HepG2 (cell line): ENCODE measurements around the gene MXRA7. TPM values are rescaled to one million over a fixed set of nuclear protein-coding genes. Genes with fewer than 3 reads are reported as not detected.

Source experiments
- FOXK2 ChIP-seq: fragments of 450-650 bp; IDR thresholded peaks from 2 replicates; pipeline ENCODE4 v1.6.1; 2016
- IKZF1 ChIP-seq: fragments of 450-650 bp; IDR thresholded peaks from 2 replicates; pipeline ENCODE4 v1.7.1; 2016
- KAT7 ChIP-seq: IDR thresholded peaks from 2 replicates; pipeline ENCODE4 v1.6.1; 2018; ENCODE audit warnings: borderline replicate concordance, missing compliant biosample characterization
- MAZ ChIP-seq, 2 experiments: sonication (generic) in 1 of 2; formaldehyde crosslinking in 1 of 2; IDR thresholded peaks; 2 replicates each; pipeline versions ENCODE4 v1.5.0 to v1.6.1; 2012 to 2020; ENCODE audit warnings: low read depth in 2 of 2, mild to moderate bottlenecking in 2 of 2, borderline replicate concordance in 1 of 2, improper control_type of control experiment in 1 of 2, low read length in 1 of 2, missing genetic modification reagents in 1 of 2, moderate library complexity in 1 of 2
- NFRKB ChIP-seq: fragments of 450-650 bp; IDR thresholded peaks from 2 replicates; pipeline ENCODE4 v1.6.1; 2017
- SCMH1 ChIP-seq: sonication (generic); formaldehyde crosslinking; IDR thresholded peaks from 2 replicates; pipeline ENCODE4 v1.9.0; 2021; ENCODE audit warnings: missing genetic modification reagents, mild to moderate bottlenecking, borderline replicate concordance
- SIN3A ChIP-seq: IDR thresholded peaks from 2 replicates; pipeline ENCODE4 v1.6.1; 2011; ENCODE audit warnings: low read depth, mild to moderate bottlenecking, control low read depth, low read length, borderline replicate concordance
- ZFP62 ChIP-seq: sonication (generic); formaldehyde crosslinking; IDR thresholded peaks from 2 replicates; pipeline ENCODE4 v1.4.0; 2020; ENCODE audit warnings: missing genetic modification reagents
- ZFYVE20 ChIP-seq: sonication (generic); formaldehyde crosslinking; IDR thresholded peaks from 2 replicates; pipeline ENCODE4 v1.8.0; 2023; ENCODE audit warnings: low read depth, mild to moderate bottlenecking, moderate library complexity, missing genetic modification reagents, borderline replicate concordance
- ZMYM3 ChIP-seq: sonication (generic); formaldehyde crosslinking; IDR thresholded peaks from 2 replicates; pipeline ENCODE4 v1.5.1; 2020; ENCODE audit warnings: mild to moderate bottlenecking, missing genetic modification reagents
- ZNF101 ChIP-seq: sonication (generic); formaldehyde crosslinking; IDR thresholded peaks from 2 replicates; pipeline ENCODE4 v1.4.0; 2020; ENCODE audit warnings: mild to moderate bottlenecking, low read depth, missing genetic modification reagents, borderline replicate concordance
- ZNF274 ChIP-seq: sonication (generic); formaldehyde crosslinking; IDR thresholded peaks from 2 replicates; pipeline ENCODE4 v1.5.1; 2020; ENCODE audit warnings: mild to moderate bottlenecking, missing genetic modification reagents
- ZNF7 ChIP-seq: IDR thresholded peaks from 2 replicates; pipeline ENCODE4 v1.6.1; 2016; ENCODE audit warnings: missing biosample characterization, missing genetic modification reagents
- ZNF761 ChIP-seq: sonication (generic); formaldehyde crosslinking; conservative IDR thresholded peaks from 2 replicates; pipeline ENCODE4 v1.4.0; 2020; ENCODE audit warnings: mild to moderate bottlenecking, missing genetic modification reagents
- ZNF792 ChIP-seq: IDR thresholded peaks from 2 replicates; pipeline ENCODE4 v1.6.1; 2016
- polyA plus RNA-seq, 8 experiments: library from polyadenylated mRNA; depleted of rRNA in 3 of 8; stranded (reverse) in 7 of 8; unstranded in 1 of 8; fragments of >200 nt; fragmentation: Illumina TruSeq in 4 of 8; extraction: Trizol in 4 of 8; gene quantifications; 2 replicates each; pipeline versions ENCODE4 v1.2.1 to v1.2.3, GENCODE V29; 2011 to 2016; ENCODE audit warnings: low read depth in 4 of 8, missing spikeins in 1 of 8, mixed read lengths in 1 of 8; ENCODE audit not compliant: insufficient read depth in 1 of 8
- total RNA-seq, 5 experiments: library from RNA; depleted of rRNA; stranded (reverse); fragments of >200 nt; fragmentation: Illumina TruSeq; extraction: Trizol; gene quantifications; 2 replicates each; pipeline ENCODE4 v1.2.3, GENCODE V29; 2016; ENCODE audit warnings: low read depth in 1 of 5
- TF ChIP-seq, protein P1 (sequence below): sonication (generic); formaldehyde crosslinking; IDR thresholded peaks from 2 replicates; pipeline ENCODE4 v1.5.1; 2020; ENCODE audit warnings: mild to moderate bottlenecking, missing genetic modification reagents, borderline replicate concordance
- TF ChIP-seq, protein P2 (sequence below): sonication (generic); formaldehyde crosslinking; IDR thresholded peaks from 2 replicates; pipeline ENCODE4 v1.4.0; 2020; ENCODE audit warnings: mild to moderate bottlenecking, missing genetic modification reagents
- TF ChIP-seq, protein P3 (sequence below): sonication (generic); formaldehyde crosslinking; conservative IDR thresholded peaks from 2 replicates; pipeline ENCODE4 v1.4.0; 2020; ENCODE audit warnings: missing genetic modification reagents
- TF ChIP-seq, protein P4 (sequence below): sonication (generic); formaldehyde crosslinking; conservative IDR thresholded peaks from 2 replicates; pipeline ENCODE4 v1.8.1; 2023; ENCODE audit warnings: missing genetic modification reagents

MXRA7 gene
- total and polyA plus RNA-seq, 2 of the 13 experiments (the other 11 are each of a cell fraction or from before 2014, with no cell fraction given), result 44.8 to 112 TPM

DNA sequence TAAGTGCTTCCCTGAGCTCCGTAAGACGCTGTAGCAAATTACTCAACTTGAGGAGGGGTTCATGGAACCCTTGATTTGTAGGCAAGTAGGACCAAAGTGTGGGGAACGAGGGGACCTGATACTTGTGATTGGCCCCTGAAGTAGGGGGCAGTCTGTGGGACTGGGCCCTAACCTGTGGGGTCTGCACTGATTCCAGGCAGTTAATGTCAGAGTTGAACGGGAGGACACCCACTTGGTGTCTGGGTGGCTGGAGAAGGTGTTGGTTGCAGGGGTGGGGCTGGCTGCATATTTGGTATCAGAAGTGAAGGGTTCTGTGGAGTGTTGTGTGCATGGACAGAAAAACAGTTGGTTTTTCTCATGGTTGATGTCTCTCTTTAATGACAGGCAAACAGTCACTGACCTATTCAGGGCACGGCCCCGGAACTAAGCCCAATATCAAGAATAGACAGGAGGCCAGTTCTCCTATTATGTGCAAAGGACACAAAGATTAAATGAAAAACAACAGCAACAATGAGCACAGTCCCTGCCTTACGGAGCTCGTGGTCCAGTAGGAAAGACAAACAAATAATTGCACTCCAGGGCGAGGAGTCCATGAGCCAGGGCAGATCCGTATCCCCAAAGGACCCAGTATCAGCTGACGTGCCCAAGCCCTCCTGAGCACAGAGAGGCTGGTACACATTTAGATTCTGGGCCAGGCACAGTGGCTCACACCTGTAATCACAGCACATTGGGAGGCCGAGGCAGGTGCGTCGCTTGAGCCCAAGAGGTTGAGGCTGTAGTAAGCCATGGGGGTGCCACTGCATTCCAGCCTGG is 19.2 kb downstream of the MXRA7 start (continued):
- TF ChIP-seq, protein P1, sequence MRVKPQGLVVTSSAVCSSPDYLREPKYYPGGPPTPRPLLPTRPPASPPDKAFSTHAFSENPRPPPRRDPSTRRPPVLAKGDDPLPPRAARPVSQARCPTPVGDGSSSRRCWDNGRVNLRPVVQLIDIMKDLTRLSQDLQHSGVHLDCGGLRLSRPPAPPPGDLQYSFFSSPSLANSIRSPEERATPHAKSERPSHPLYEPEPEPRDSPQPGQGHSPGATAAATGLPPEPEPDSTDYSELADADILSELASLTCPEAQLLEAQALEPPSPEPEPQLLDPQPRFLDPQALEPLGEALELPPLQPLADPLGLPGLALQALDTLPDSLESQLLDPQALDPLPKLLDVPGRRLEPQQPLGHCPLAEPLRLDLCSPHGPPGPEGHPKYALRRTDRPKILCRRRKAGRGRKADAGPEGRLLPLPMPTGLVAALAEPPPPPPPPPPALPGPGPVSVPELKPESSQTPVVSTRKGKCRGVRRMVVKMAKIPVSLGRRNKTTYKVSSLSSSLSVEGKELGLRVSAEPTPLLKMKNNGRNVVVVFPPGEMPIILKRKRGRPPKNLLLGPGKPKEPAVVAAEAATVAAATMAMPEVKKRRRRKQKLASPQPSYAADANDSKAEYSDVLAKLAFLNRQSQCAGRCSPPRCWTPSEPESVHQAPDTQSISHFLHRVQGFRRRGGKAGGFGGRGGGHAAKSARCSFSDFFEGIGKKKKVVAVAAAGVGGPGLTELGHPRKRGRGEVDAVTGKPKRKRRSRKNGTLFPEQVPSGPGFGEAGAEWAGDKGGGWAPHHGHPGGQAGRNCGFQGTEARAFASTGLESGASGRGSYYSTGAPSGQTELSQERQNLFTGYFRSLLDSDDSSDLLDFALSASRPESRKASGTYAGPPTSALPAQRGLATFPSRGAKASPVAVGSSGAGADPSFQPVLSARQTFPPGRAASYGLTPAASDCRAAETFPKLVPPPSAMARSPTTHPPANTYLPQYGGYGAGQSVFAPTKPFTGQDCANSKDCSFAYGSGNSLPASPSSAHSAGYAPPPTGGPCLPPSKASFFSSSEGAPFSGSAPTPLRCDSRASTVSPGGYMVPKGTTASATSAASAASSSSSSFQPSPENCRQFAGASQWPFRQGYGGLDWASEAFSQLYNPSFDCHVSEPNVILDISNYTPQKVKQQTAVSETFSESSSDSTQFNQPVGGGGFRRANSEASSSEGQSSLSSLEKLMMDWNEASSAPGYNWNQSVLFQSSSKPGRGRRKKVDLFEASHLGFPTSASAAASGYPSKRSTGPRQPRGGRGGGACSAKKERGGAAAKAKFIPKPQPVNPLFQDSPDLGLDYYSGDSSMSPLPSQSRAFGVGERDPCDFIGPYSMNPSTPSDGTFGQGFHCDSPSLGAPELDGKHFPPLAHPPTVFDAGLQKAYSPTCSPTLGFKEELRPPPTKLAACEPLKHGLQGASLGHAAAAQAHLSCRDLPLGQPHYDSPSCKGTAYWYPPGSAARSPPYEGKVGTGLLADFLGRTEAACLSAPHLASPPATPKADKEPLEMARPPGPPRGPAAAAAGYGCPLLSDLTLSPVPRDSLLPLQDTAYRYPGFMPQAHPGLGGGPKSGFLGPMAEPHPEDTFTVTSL (CRISPR knock-in tag), result peak; percentile 94; the same call in 1 of the 2 replicates
- TF ChIP-seq, protein P2, sequence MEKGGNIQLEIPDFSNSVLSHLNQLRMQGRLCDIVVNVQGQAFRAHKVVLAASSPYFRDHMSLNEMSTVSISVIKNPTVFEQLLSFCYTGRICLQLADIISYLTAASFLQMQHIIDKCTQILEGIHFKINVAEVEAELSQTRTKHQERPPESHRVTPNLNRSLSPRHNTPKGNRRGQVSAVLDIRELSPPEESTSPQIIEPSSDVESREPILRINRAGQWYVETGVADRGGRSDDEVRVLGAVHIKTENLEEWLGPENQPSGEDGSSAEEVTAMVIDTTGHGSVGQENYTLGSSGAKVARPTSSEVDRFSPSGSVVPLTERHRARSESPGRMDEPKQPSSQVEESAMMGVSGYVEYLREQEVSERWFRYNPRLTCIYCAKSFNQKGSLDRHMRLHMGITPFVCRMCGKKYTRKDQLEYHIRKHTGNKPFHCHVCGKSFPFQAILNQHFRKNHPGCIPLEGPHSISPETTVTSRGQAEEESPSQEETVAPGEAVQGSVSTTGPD (CRISPR knock-in tag), result no peak
- TF ChIP-seq SCMH1 (CRISPR knock-in tag), result no peak
- peak; percentile 53; the same call in 1 of the 2 replicates for TF ChIP-seq SIN3A
- TF ChIP-seq ZNF7, result no peak
- TF ChIP-seq, protein P3, sequence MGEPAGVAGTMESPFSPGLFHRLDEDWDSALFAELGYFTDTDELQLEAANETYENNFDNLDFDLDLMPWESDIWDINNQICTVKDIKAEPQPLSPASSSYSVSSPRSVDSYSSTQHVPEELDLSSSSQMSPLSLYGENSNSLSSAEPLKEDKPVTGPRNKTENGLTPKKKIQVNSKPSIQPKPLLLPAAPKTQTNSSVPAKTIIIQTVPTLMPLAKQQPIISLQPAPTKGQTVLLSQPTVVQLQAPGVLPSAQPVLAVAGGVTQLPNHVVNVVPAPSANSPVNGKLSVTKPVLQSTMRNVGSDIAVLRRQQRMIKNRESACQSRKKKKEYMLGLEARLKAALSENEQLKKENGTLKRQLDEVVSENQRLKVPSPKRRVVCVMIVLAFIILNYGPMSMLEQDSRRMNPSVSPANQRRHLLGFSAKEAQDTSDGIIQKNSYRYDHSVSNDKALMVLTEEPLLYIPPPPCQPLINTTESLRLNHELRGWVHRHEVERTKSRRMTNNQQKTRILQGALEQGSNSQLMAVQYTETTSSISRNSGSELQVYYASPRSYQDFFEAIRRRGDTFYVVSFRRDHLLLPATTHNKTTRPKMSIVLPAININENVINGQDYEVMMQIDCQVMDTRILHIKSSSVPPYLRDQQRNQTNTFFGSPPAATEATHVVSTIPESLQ, result 0 out of 2 replicates have a peak, but pooled peaks have one; percentile 86
- TF ChIP-seq ZNF792 (CRISPR knock-in tag), result peak; percentile 86; the same call in 1 of the 2 replicates
- TF ChIP-seq, protein P4, sequence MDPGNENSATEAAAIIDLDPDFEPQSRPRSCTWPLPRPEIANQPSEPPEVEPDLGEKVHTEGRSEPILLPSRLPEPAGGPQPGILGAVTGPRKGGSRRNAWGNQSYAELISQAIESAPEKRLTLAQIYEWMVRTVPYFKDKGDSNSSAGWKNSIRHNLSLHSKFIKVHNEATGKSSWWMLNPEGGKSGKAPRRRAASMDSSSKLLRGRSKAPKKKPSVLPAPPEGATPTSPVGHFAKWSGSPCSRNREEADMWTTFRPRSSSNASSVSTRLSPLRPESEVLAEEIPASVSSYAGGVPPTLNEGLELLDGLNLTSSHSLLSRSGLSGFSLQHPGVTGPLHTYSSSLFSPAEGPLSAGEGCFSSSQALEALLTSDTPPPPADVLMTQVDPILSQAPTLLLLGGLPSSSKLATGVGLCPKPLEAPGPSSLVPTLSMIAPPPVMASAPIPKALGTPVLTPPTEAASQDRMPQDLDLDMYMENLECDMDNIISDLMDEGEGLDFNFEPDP (CRISPR knock-in tag), result no peak
- no peak for TF ChIP-seq IKZF1
- TF ChIP-seq ZNF101 (CRISPR knock-in tag), result no peak
- TF ChIP-seq ZNF761 (CRISPR knock-in tag), result no peak
- TF ChIP-seq ZFP62 (CRISPR knock-in tag), result no peak
- TF ChIP-seq ZMYM3 (CRISPR knock-in tag), result peak; percentile 95
- TF ChIP-seq KAT7 (CRISPR knock-in tag), result 0 out of 2 replicates have a peak, but pooled peaks have one; percentile 24
- TF ChIP-seq ZFYVE20, result no peak
- TF ChIP-seq MAZ (IDR thresholded peaks at IDR 0.05; ENCODE audit: borderline replicate concordance, low read depth, low read length), result no peak
- 0 out of 2 replicates have a peak, but pooled peaks have one; percentile 37 for TF ChIP-seq MAZ (CRISPR knock-in tag; IDR thresholded peaks at IDR 0.05; ENCODE audit: low read depth)
- peak; percentile 84 for TF ChIP-seq FOXK2
- TF ChIP-seq ZNF274 (CRISPR knock-in tag), result no peak
- TF ChIP-seq NFRKB, result no peak
